Testis (tissue), 3 donors: ENCODE data around the gene EGR1. TPM values are rescaled to one million over a fixed set of nuclear protein-coding genes. Genes with fewer than 3 reads are reported as not detected.

ENCODE experiments used
- DNase-seq: peaks from one replicate; pipeline ENCODE4 v3.0.0-alpha.2; 2019
- H3K27ac ChIP-seq, 2 donors: fragments of 200-600 bp; sonication (generic); one replicate each; pipeline ENCODE4 v1.5.1; 2019
- H3K27me3 ChIP-seq: fragments of 200-600 bp; sonication (generic); one replicate; pipeline ENCODE4 v1.5.1; 2019
- H3K36me3 ChIP-seq: fragments of 200-600 bp; sonication (generic); one replicate; pipeline ENCODE4 v1.5.1; 2017; ENCODE audit warnings: low read depth; ENCODE audit errors: missing control alignments
- H3K4me1 ChIP-seq: fragments of 200-600 bp; sonication (generic); one replicate; pipeline ENCODE4 v1.5.1; 2019
- H3K4me3 ChIP-seq, 2 donors: fragments of 200-600 bp; sonication (generic); one replicate each; pipeline ENCODE4 v1.5.1; 2017 to 2019
- H3K9me3 ChIP-seq: fragments of 200-600 bp; sonication (generic); one replicate; pipeline ENCODE4 v1.5.1; 2017
- CTCF ChIP-seq, 3 experiments: fragments of 450-650 bp in 2 of 3; fragments of 200-600 bp in 1 of 3; sonication (generic) in 1 of 3; IDR thresholded peaks; one replicate each; pipeline ENCODE4 v1.5.1; 2016 to 2019; ENCODE audit warnings: antibody characterized with exemption in 3 of 3, mild to moderate bottlenecking in 2 of 3, moderate library complexity in 1 of 3
- POLR2A ChIP-seq: fragments of 450-650 bp; IDR thresholded peaks from one replicate; pipeline ENCODE4 v1.6.1; 2017; ENCODE audit warnings: antibody characterized with exemption, mild to moderate bottlenecking, moderate library complexity
- WGBS, 2 donors: methylation state at CpG; one replicate each; pipeline ENCODE4 v1.1.5; 2018; 5-methylcytosine and 5-hydroxymethylcytosine counted together
- intact Hi-C: fragments of 100-400 bp; cut with DNase I; formaldehyde crosslinking; loops from one replicate; pipeline ENCODE4 v1.15.1; 2023; ENCODE audit warnings: low total_unique reads
- polyA plus RNA-seq: library from polyadenylated mRNA; stranded (reverse); fragments of 350-450 nt; fragmentation: Illumina TruSeq; extraction: RNeasy Lipid Tissue Mini Kit (QIAGEN cat#74804); gene quantifications from one replicate; pipeline ENCODE4 v1.2.3, GENCODE V29; 2014; ENCODE audit warnings: low read depth, low replicate concordance; ENCODE audit not compliant: insufficient read depth
- total RNA-seq, 2 donors: library from RNA; depleted of rRNA; stranded (reverse); fragments of >200 nt; gene quantifications; one replicate each; pipeline ENCODE4 v1.2.3, GENCODE V29; 2016

The EGR1 gene
- total and polyA plus RNA-seq, 3 donors from 2014 or later: 8.7 to 63.6 (median 11.9) TPM

DNA sequence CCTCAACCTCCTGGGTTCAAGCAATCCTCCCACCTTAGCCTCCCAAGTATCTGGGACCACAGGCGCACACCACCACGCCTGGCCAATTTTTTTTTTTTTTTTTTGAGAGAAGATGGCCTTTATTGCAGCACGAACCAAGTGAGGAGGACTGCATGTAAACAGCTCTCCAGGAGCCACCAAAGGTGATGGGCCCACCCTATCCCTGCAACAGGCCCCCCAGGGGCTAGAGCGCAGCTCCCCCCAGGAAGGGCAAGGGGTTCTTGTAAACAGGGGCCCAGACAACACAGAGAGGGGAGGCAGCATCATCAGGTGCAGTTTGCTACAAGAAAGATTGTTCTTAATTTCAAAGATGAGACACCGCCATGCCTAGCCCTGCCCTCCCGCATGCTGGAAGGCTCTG is 12.6 kb upstream of the EGR1 start:
- intact Hi-C loops: loop anchor here (10.0 kb wide), 1 partner anchor 52 kb away; no protein-coding TSS in a partner anchor
- DNase-seq: no peak
- WGBS, 2 donors: 79 to 87% methylated on average over 4 to 6 of the region's 6 CpGs

DNA sequence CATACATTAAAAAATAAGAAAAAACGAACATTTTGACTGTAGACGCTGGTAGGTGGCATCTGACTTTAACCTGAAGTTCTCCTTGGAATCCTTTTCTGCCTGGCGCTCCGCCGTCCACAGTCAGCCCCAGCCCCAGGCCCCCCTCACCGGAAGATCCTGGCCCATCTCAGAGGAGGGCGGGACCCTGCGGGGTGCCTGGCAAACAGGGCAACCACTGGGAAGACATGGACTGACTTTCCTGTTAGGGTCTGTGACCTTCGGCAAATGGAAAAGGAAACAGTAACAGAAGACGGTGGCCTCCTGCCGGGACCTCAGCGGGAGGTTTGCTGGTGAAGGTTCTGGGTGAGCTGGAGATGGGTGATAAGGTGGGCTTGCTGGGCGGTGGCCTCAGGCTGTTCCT is 11.7 kb upstream of the EGR1 start:
- TF ChIP-seq POLR2A: no peak
- no peak for TF ChIP-seq CTCF (IDR thresholded peaks at IDR 0.05)
- no peak overlapping the region for H3K27ac ChIP-seq
- no peaks in the 10 kb centered on the region for H3K27me3 ChIP-seq
- H3K4me3 ChIP-seq: no peak overlapping the region
- H3K4me1 ChIP-seq: peaks cover 13% of the 10 kb centered on the region
- intact Hi-C loops: loop anchor here (10.0 kb wide), 1 partner anchor 51 kb away; no protein-coding TSS in a partner anchor
- no peak for DNase-seq
- no peaks in the 10 kb centered on the region for H3K9me3 ChIP-seq
- no peaks in the 10 kb centered on the region for H3K36me3 ChIP-seq
- 80 to 89% methylated on average over 12 to 13 of the region's 13 CpGs for WGBS, 2 donors

More for the DNA sequence above, 12.6 kb upstream of the EGR1 start:
- no peaks in the 10 kb centered on the region for H3K9me3 ChIP-seq
- H3K27ac ChIP-seq: no peak overlapping the region
- no peaks in the 10 kb centered on the region for H3K27me3 ChIP-seq
- H3K4me3 ChIP-seq: no peak overlapping the region
- H3K4me1 ChIP-seq: peaks cover 4% of the 10 kb centered on the region
- TF ChIP-seq POLR2A: no peak
- no peak for TF ChIP-seq CTCF (IDR thresholded peaks at IDR 0.05)
- H3K36me3 ChIP-seq: no peaks in the 10 kb centered on the region

DNA sequence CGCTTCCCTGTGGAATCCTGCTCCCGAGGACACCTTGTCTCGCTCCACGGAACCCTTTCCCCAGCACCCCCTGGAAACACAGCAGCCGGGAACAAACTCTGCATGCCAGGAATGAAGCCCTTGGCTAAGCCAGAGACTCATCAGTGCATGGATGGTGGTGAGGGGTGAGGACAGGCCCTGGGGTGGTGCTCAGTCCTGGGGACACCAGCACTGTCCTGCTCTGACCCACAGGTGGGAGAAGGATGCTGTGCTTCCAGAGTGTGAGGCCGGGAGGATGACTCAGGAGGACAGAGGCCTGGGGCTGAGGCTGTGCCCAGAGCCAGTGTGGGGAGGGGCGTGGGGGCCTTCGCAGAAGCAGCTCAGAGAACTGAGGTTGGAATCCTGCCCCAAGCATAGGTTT is 11.2 kb upstream of the EGR1 start:
- no peak for DNase-seq
- Histone ChIP-seq H3K27me3 (no peaks in the 10 kb centered on the region), H3K4me1 (peaks cover 18% of the 10 kb centered on the region), H3K4me3 (no peak overlapping the region), H3K36me3 (no peaks in the 10 kb centered on the region), H3K9me3 (no peaks in the 10 kb centered on the region), H3K27ac (no peak overlapping the region)
- TF ChIP-seq POLR2A (no peak), CTCF (IDR thresholded peaks at IDR 0.05) (no peak)
- WGBS, 2 donors: 85 to 100% methylated on average over 4 to 8 of the region's 8 CpGs
- intact Hi-C loops: loop anchor here (10.0 kb wide), 1 partner anchor 51 kb away; no protein-coding TSS in a partner anchor

- TF ChIP-seq CTCF (IDR thresholded peaks at IDR 0.05): no peak
- no peak for TF ChIP-seq POLR2A
- intact Hi-C loops: loop anchor here (10.0 kb wide), 1 partner anchor 49 kb away; no protein-coding TSS in a partner anchor
- no peaks in the 10 kb centered on the region for H3K9me3 ChIP-seq
- no peak overlapping the region for H3K4me3 ChIP-seq
- WGBS, 2 donors: 81 to 92% methylated on average over 11 of the region's 11 CpGs
- no peak overlapping the region for H3K27ac ChIP-seq
- H3K4me1 ChIP-seq: peaks cover 15% of the 10 kb centered on the region
- DNase-seq: no peak
- H3K36me3 ChIP-seq: no peaks in the 10 kb centered on the region
- no peaks in the 10 kb centered on the region for H3K27me3 ChIP-seq
These were observed 9.9 kb upstream of the EGR1 start for GRCh38 chr5:138455232-138455930.
